ENCODE results near the gene PDZD4. TPM values are rescaled to one million over a fixed set of nuclear protein-coding genes. Genes with fewer than 3 reads are reported as not detected.

Gene PDZD4
- total and polyA plus RNA-seq, 2 donors from 2014 or later: 4.7 to 7.0 TPM

- DNase-seq: peak in 1 of 5 donors; percentile 22
- intact Hi-C loops (cut with DNase I): no loop called here
- Histone ChIP-seq H3K9me3 (ENCODE audit: control insufficient read depth in 2 of 3, insufficient read depth in 1 of 3, low read length in 3 of 3) (no peaks in the 10 kb centered on the region), H3K27me3 (ENCODE audit: control insufficient read depth, insufficient read depth, low read length) (no peaks in the 10 kb centered on the region), H3K27ac (ENCODE audit: low read depth in 2 of 2, low read length in 2 of 2) (no peak overlapping the region), H3K36me3 (ENCODE audit: control insufficient read depth in 2 of 3, insufficient read depth in 3 of 3, low read length in 3 of 3) (no peaks in the 10 kb centered on the region), H3K4me3 (ENCODE audit: low read length in 3 of 3) (no peak overlapping the region), H3K4me1 (ENCODE audit: control insufficient read depth in 2 of 3, insufficient read depth in 2 of 3, low read depth in 1 of 3, low read length in 3 of 3) (no peaks in the 10 kb centered on the region), H3K9ac (ENCODE audit: low read length in 3 of 3) (no peak overlapping the region)
- no peak for FAIRE-seq
- no peak for TF ChIP-seq CTCF (IDR thresholded peaks at IDR 0.05; ENCODE audit: borderline replicate concordance, extremely low read depth, insufficient read depth)
These were observed 41.1 kb upstream of the PDZD4 start for GRCh38 chrX:153871451-153871850.

- no peaks in the 10 kb centered on the region for H3K27me3 ChIP-seq (ENCODE audit: control insufficient read depth, insufficient read depth, low read length)
- H3K4me1 ChIP-seq (ENCODE audit: control insufficient read depth in 2 of 3, insufficient read depth in 2 of 3, low read depth in 1 of 3, low read length in 3 of 3): no peaks in the 10 kb centered on the region
- H3K4me3 ChIP-seq (ENCODE audit: low read length in 3 of 3): no peak overlapping the region
- DNase-seq (peak in 1 of 5 donors; percentile 59), FAIRE-seq (no peak)
- no peak overlapping the region for H3K9ac ChIP-seq (ENCODE audit: low read length in 3 of 3)
- no peak for TF ChIP-seq CTCF (IDR thresholded peaks at IDR 0.05; ENCODE audit: borderline replicate concordance, extremely low read depth, insufficient read depth)
- H3K36me3 ChIP-seq (ENCODE audit: control insufficient read depth in 2 of 3, insufficient read depth in 3 of 3, low read length in 3 of 3): no peaks in the 10 kb centered on the region
- no peaks in the 10 kb centered on the region for H3K9me3 ChIP-seq (ENCODE audit: control insufficient read depth in 2 of 3, insufficient read depth in 1 of 3, low read length in 3 of 3)
- no peak overlapping the region for H3K27ac ChIP-seq (ENCODE audit: low read depth in 2 of 2, low read length in 2 of 2)
- intact Hi-C loops (cut with DNase I): no loop called here
These were observed 40.5 kb upstream of the PDZD4 start for GRCh38 chrX:153870791-153871360.

- no peaks in the 10 kb centered on the region for H3K36me3 ChIP-seq (ENCODE audit: control insufficient read depth in 2 of 3, insufficient read depth in 3 of 3, low read length in 3 of 3)
- no peak overlapping the region for H3K9ac ChIP-seq (ENCODE audit: low read length in 3 of 3)
- H3K4me3 ChIP-seq (ENCODE audit: low read length in 3 of 3): no peak overlapping the region
- FAIRE-seq (no peak), DNase-seq (no peak)
- intact Hi-C loops (cut with DNase I): no loop called here
- no peak for TF ChIP-seq CTCF (IDR thresholded peaks at IDR 0.05; ENCODE audit: borderline replicate concordance, extremely low read depth, insufficient read depth)
- H3K9me3 ChIP-seq (ENCODE audit: control insufficient read depth in 2 of 3, insufficient read depth in 1 of 3, low read length in 3 of 3): no peaks in the 10 kb centered on the region
- H3K27ac ChIP-seq (ENCODE audit: low read depth in 2 of 2, low read length in 2 of 2): no peak overlapping the region
- no peaks in the 10 kb centered on the region for H3K27me3 ChIP-seq (ENCODE audit: control insufficient read depth, insufficient read depth, low read length)
- H3K4me1 ChIP-seq (ENCODE audit: control insufficient read depth in 2 of 3, insufficient read depth in 2 of 3, low read depth in 1 of 3, low read length in 3 of 3): no peaks in the 10 kb centered on the region
These were observed 39.9 kb upstream of the PDZD4 start for GRCh38 chrX:153870288-153870690.
